ENCODE data around the gene MED20. TPM values are rescaled to one million over a fixed set of nuclear protein-coding genes. Genes with fewer than 3 reads are reported as not detected.

Gene MED20
- total and polyA plus RNA-seq, 8 donors = 19.7 to 32.1 (median 27.9) TPM

DNA sequence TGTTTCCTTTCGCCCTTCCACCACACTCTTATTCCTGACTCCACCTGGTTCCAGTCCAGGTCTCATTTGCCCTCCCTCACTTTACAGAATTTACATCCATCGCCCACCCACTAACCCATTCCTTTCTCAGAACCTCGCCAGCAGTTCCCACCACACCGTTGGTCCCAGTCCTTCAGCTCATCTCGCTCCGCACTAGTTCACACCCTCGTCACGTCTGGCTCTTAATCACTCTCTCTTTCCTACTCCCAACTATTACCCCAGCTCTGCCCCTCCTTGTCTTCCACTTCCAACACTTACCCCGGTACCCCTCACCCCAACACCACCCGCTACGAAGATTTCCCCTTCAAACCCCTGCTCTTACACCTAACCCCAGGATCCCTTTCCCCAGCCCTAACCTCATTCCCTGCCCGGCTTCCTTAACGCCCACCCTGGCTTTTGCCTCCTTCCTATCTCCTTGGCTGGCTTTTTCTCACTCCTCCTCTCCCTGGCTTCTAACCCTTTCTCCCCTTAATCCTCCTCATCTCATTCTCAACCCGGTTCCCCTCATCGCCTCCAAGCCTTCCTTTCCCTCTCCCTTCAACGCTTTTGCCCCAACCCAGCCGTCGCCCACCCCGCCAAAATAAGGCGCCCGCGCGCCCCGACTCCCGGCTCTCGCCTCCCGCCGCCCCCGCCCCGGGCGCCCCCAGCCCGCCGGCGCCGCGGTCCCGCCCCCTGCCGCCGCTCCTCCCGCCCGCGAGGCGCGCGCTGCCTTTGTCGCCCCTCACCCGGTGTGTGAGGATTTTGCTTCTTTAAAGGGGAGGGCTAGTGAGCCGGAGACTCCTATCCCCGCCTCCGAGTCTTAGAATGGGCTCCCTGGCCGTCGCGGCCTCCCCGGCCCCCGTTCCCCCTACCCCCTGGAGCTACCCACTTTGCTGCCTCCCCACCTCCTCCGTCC lies 26.3 kb downstream of the MED20 start:
- DNase-seq (peak in 2 of 4 donors; percentile 15 to 84), ATAC-seq (peak; percentile 67)
- TF ChIP-seq, protein P1, sequence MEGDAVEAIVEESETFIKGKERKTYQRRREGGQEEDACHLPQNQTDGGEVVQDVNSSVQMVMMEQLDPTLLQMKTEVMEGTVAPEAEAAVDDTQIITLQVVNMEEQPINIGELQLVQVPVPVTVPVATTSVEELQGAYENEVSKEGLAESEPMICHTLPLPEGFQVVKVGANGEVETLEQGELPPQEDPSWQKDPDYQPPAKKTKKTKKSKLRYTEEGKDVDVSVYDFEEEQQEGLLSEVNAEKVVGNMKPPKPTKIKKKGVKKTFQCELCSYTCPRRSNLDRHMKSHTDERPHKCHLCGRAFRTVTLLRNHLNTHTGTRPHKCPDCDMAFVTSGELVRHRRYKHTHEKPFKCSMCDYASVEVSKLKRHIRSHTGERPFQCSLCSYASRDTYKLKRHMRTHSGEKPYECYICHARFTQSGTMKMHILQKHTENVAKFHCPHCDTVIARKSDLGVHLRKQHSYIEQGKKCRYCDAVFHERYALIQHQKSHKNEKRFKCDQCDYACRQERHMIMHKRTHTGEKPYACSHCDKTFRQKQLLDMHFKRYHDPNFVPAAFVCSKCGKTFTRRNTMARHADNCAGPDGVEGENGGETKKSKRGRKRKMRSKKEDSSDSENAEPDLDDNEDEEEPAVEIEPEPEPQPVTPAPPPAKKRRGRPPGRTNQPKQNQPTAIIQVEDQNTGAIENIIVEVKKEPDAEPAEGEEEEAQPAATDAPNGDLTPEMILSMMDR (IDR thresholded peaks at IDR 0.05) = no peak
- peaks cover 4 to 19% of the 10 kb centered on the region in 2 donors for H3K4me1 ChIP-seq
- peak overlapping the region; percentile 56 to 57 for H3K4me3 ChIP-seq
- H3K27me3 ChIP-seq = no peaks in the 10 kb centered on the region
- intact Hi-C loops (cut with DNase I) = no loop called here
- no peaks in the 10 kb centered on the region for H3K36me3 ChIP-seq
- H3K9me3 ChIP-seq = no peaks in the 10 kb centered on the region
- peak overlapping the region in 1 of 2 donors; percentile 81 for H3K27ac ChIP-seq

DNA sequence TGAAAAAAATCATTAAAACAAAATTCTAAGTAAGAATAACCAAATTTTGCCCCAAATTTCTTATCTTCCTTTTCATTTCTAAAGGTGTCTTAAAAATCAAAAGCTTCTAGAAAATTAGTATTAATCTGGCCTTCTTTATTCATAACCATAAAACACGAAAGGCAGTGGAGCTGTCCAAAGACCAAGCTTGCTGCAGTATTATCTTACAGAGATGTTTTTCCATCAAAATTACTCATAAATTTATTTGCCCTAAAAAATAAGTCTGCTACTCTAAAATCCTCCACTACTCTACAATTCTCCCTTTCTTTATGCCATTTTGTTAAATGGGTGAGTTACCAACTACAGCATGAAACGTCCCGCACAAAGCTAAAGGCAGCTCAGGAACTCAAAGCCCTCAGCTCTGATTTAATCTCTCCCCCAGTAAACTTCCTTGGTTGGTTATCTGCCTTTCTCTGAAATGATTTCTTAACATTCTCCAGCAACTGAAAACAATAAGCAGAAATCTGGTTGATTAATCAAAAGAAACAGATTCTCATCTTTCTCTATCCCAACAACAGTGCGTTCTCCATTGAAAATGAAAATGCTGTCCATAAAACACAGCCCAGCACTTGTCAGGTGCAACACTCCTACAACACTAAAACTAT lies 27.9 kb downstream of the MED20 start:
- ATAC-seq = no peak
- no peak for DNase-seq
- Histone ChIP-seq H3K4me3 (no peak overlapping the region), H3K4me1 (peaks cover 4 to 19% of the 10 kb centered on the region in 2 donors), H3K27ac (no peak overlapping the region), H3K9me3 (no peaks in the 10 kb centered on the region), H3K27me3 (no peaks in the 10 kb centered on the region), H3K36me3 (no peaks in the 10 kb centered on the region)
- intact Hi-C loops (cut with DNase I) = no loop called here
- TF ChIP-seq, protein P1 (IDR thresholded peaks at IDR 0.05) = no peak

DNA sequence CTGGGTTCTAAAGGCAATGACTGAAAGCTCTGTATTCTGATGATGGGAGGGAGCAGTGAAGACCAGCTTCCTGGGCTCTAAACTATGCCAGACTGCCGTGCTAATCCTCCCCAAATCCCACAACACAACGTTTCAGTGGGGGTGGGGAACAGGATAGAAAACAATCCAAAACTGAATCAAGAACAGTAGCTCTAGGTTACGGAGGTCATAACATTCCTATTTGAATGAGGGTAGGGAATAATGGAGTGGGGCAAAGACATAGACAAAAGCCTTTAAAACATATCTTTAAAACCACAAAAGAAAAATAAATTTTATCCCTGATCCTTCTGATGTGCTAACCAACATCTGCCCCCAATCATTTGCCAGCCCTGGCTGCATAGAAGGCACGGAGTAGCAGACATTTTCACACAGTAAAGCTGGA lies 33.6 kb downstream of the MED20 start:
- Histone ChIP-seq H3K4me1 (no peaks in the 10 kb centered on the region), H3K4me3 (no peak overlapping the region), H3K27me3 (no peaks in the 10 kb centered on the region), H3K27ac (no peak overlapping the region), H3K9me3 (no peaks in the 10 kb centered on the region), H3K36me3 (peaks cover 0 to 4% of the 10 kb centered on the region in 2 donors)
- TF ChIP-seq, protein P1 (IDR thresholded peaks at IDR 0.05) = no peak
- no peak for ATAC-seq
- intact Hi-C loops (cut with DNase I) = no loop called here
- DNase-seq = no peak

DNA sequence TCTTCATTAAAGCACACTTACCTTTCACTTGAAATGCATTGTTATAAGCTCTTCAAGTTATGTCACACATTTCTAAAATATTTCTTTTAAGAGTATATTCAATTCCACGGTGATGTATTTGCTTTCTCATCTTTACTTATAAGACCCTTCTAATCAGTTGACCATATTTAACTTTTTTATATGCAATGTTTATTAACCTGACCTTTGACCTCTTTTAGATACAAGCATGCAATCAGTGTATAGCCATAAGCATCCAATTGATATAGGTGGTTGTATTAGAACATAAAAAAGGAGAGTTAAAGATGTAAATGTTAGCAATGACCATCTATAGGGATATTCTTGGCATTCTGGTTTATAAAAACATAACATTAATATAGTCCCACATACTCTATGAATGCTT lies 35.0 kb downstream of the MED20 start:
- no peak overlapping the region for H3K4me3 ChIP-seq
- H3K36me3 ChIP-seq = peaks cover 0 to 4% of the 10 kb centered on the region in 2 donors
- TF ChIP-seq, protein P1 (IDR thresholded peaks at IDR 0.05) = no peak
- no peaks in the 10 kb centered on the region for H3K4me1 ChIP-seq
- H3K27me3 ChIP-seq = no peaks in the 10 kb centered on the region
- DNase-seq = no peak
- no peak overlapping the region for H3K27ac ChIP-seq
- intact Hi-C loops (cut with DNase I) = no loop called here
- H3K9me3 ChIP-seq = no peaks in the 10 kb centered on the region
- ATAC-seq = no peak

DNA sequence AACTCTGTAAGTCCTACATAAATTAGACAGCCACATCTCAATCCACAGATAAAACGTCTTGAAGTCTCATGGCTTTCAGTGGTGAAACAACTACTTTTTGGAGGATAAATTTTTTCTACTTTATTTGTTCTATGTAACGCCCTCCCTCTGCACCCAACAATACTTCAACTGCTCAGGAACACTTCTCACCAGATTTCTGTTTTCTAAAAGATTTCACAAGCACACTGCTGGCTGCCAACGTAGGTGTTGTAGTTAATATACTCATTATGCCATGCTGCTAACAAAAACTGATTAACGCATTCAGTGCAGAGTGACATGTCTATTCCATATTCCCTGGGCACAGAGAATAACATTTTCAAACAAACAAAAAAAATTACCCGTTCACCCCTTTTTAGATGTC lies 36.0 kb downstream of the MED20 start:
- peaks cover 0 to 4% of the 10 kb centered on the region in 2 donors for H3K36me3 ChIP-seq
- H3K4me1 ChIP-seq = no peaks in the 10 kb centered on the region
- TF ChIP-seq, protein P1 (IDR thresholded peaks at IDR 0.05) = no peak
- DNase-seq = peak in 1 of 4 donors; percentile 11
- H3K9me3 ChIP-seq = no peaks in the 10 kb centered on the region
- no peak overlapping the region for H3K27ac ChIP-seq
- ATAC-seq = peak; percentile 87
- intact Hi-C loops (cut with DNase I) = no loop called here
- H3K4me3 ChIP-seq = no peak overlapping the region
- no peaks in the 10 kb centered on the region for H3K27me3 ChIP-seq
